Muscle layer of colon (tissue), 2 donors: Measurements from ENCODE around the gene SDCBP2.

Source experiments
- H3K27ac ChIP-seq: one replicate; pipeline ENCODE4 v1.7.0; 2013; ENCODE audit warnings: low read depth, mild to moderate bottlenecking, low read length, moderate library complexity
- H3K27me3 ChIP-seq, 2 donors: one replicate each; pipeline ENCODE4 v1.7.0; 2013; ENCODE audit warnings: low read length in 2 of 2, mild to moderate bottlenecking in 2 of 2; ENCODE audit not compliant: insufficient read depth in 2 of 2, control insufficient read depth in 1 of 2
- H3K36me3 ChIP-seq: one replicate; pipeline ENCODE4 v1.7.0; 2013; ENCODE audit warnings: mild to moderate bottlenecking, low read length; ENCODE audit not compliant: insufficient read depth
- H3K4me1 ChIP-seq: one replicate; pipeline ENCODE4 v1.7.0; 2013; ENCODE audit warnings: mild to moderate bottlenecking, low read length; ENCODE audit not compliant: insufficient read depth
- H3K4me3 ChIP-seq, 2 donors: one replicate each; pipeline ENCODE4 v1.7.0; 2013; ENCODE audit warnings: low read length in 2 of 2, low read depth in 1 of 2, mild to moderate bottlenecking in 1 of 2, moderate library complexity in 1 of 2
- H3K9ac ChIP-seq: one replicate; pipeline ENCODE4 v1.7.0; 2013; ENCODE audit warnings: low read length
- H3K9me3 ChIP-seq: one replicate; pipeline ENCODE4 v1.7.0; 2013; ENCODE audit warnings: mild to moderate bottlenecking, low read length
- donor health status: abdominal sarcoma.
- donor health status: Adenocarcinoma of cecum.

Gene SDCBP2

GRCh38 chr20:1298888-1299511 lies 29.9 kb downstream of the SDCBP2 start:
- Histone ChIP-seq H3K9me3 (no peaks in the 10 kb centered on the region), H3K9ac (no peak overlapping the region)

GRCh38 chr20:1298166-1298565 lies 30.8 kb downstream of the SDCBP2 start:
- Histone ChIP-seq H3K36me3 (peaks cover 23% of the 10 kb centered on the region), H3K27me3 (no peaks in the 10 kb centered on the region), H3K4me3 (no peak overlapping the region), H3K4me1 (no peaks in the 10 kb centered on the region), H3K9ac (no peak overlapping the region), H3K9me3 (no peaks in the 10 kb centered on the region), H3K27ac (no peak overlapping the region)

More at GRCh38 chr20:1298888-1299511, 29.9 kb downstream of the SDCBP2 start:
- Histone ChIP-seq H3K4me3 (no peak overlapping the region), H3K27ac (no peak overlapping the region), H3K36me3 (peaks cover 23% of the 10 kb centered on the region), H3K4me1 (no peaks in the 10 kb centered on the region), H3K27me3 (no peaks in the 10 kb centered on the region)

GRCh38 chr20:1297486-1297885 lies 31.5 kb downstream of the SDCBP2 start:
- Histone ChIP-seq H3K27ac (no peak overlapping the region), H3K4me3 (no peak overlapping the region), H3K27me3 (no peaks in the 10 kb centered on the region), H3K4me1 (no peaks in the 10 kb centered on the region), H3K36me3 (peaks cover 23% of the 10 kb centered on the region), H3K9me3 (no peaks in the 10 kb centered on the region), H3K9ac (no peak overlapping the region)

- Histone ChIP-seq H3K9ac (no peak overlapping the region), H3K27ac (no peak overlapping the region), H3K27me3 (no peaks in the 10 kb centered on the region), H3K9me3 (no peaks in the 10 kb centered on the region), H3K36me3 (peaks cover 23% of the 10 kb centered on the region), H3K4me3 (no peak overlapping the region), H3K4me1 (no peaks in the 10 kb centered on the region)
Measured at GRCh38 chr20:1296922-1297321, 32.0 kb downstream of the SDCBP2 start.

GRCh38 chr20:1296117-1296610 lies 32.8 kb downstream of the SDCBP2 start:
- Histone ChIP-seq H3K27ac (no peak overlapping the region), H3K4me1 (no peaks in the 10 kb centered on the region), H3K36me3 (peaks cover 22% of the 10 kb centered on the region), H3K27me3 (no peaks in the 10 kb centered on the region), H3K4me3 (no peak overlapping the region), H3K9me3 (no peaks in the 10 kb centered on the region), H3K9ac (no peak overlapping the region)

GRCh38 chr20:1295276-1295930 lies 33.5 kb downstream of the SDCBP2 start:
- Histone ChIP-seq H3K27ac (no peak overlapping the region), H3K36me3 (peaks cover 17% of the 10 kb centered on the region)

GRCh38 chr20:1294497-1294896 lies 34.4 kb downstream of the SDCBP2 start:
- Histone ChIP-seq H3K27ac (no peak overlapping the region), H3K9ac (no peak overlapping the region), H3K36me3 (peaks cover 17% of the 10 kb centered on the region), H3K4me1 (no peaks in the 10 kb centered on the region), H3K27me3 (no peaks in the 10 kb centered on the region), H3K4me3 (no peak overlapping the region), H3K9me3 (no peaks in the 10 kb centered on the region)

More at GRCh38 chr20:1295276-1295930, 33.5 kb downstream of the SDCBP2 start:
- no peak overlapping the region for H3K4me3 ChIP-seq
- H3K27me3 ChIP-seq, result no peaks in the 10 kb centered on the region
- no peak overlapping the region for H3K9ac ChIP-seq
- H3K4me1 ChIP-seq, result no peaks in the 10 kb centered on the region
- H3K9me3 ChIP-seq, result no peaks in the 10 kb centered on the region

GRCh38 chr20:1293641-1294379 lies 35.1 kb downstream of the SDCBP2 start:
- H3K36me3 ChIP-seq, result peaks cover 17% of the 10 kb centered on the region
- no peak overlapping the region for H3K9ac ChIP-seq
- no peak overlapping the region for H3K4me3 ChIP-seq
- no peaks in the 10 kb centered on the region for H3K4me1 ChIP-seq
- no peaks in the 10 kb centered on the region for H3K27me3 ChIP-seq
- H3K27ac ChIP-seq, result no peak overlapping the region
- no peaks in the 10 kb centered on the region for H3K9me3 ChIP-seq

- no peaks in the 10 kb centered on the region for H3K9me3 ChIP-seq
- H3K27me3 ChIP-seq, result no peaks in the 10 kb centered on the region
- H3K4me1 ChIP-seq, result no peaks in the 10 kb centered on the region
- H3K27ac ChIP-seq, result no peak overlapping the region
- H3K4me3 ChIP-seq, result no peak overlapping the region
- peaks cover 14% of the 10 kb centered on the region for H3K36me3 ChIP-seq
- no peak overlapping the region for H3K9ac ChIP-seq
Measured at GRCh38 chr20:1292620-1293019, 36.3 kb downstream of the SDCBP2 start.

GRCh38 chr20:1291191-1291741 lies 37.7 kb downstream of the SDCBP2 start:
- Histone ChIP-seq H3K36me3 (peaks cover under 1% of the 10 kb centered on the region), H3K9me3 (no peaks in the 10 kb centered on the region), H3K27me3 (no peaks in the 10 kb centered on the region), H3K27ac (no peak overlapping the region), H3K4me1 (no peaks in the 10 kb centered on the region), H3K9ac (no peak overlapping the region), H3K4me3 (no peak overlapping the region)

- Histone ChIP-seq H3K27me3 (no peaks in the 10 kb centered on the region), H3K9me3 (no peaks in the 10 kb centered on the region), H3K9ac (no peak overlapping the region), H3K27ac (no peak overlapping the region), H3K36me3 (no peaks in the 10 kb centered on the region), H3K4me3 (no peak overlapping the region), H3K4me1 (no peaks in the 10 kb centered on the region)
Measured at GRCh38 chr20:1287787-1288569, 41.0 kb downstream of the SDCBP2 start.
